ENCODE results near the gene ZNF511. TPM values are rescaled to one million over a fixed set of nuclear protein-coding genes. Genes with fewer than 3 reads are reported as not detected.

The ZNF511 gene
- total and polyA plus RNA-seq, 2 of the 4 experiments (the other 2 are of a cell fraction), result 13.6 to 32.6 TPM

GRCh38 chr10:133326745-133327650, 18.3 kb downstream of the ZNF511 start:
- no TSS peak for BruUV-seq (replicated peaks)
- H2AK9ac ChIP-seq (replicated peaks; ENCODE audit: low read depth, low read length, poor library complexity), result peak overlapping the region; percentile 81
- no peak overlapping the region for H3K27ac ChIP-seq (ENCODE audit: insufficient read depth, low read length)
- no peak overlapping the region for H3K4ac ChIP-seq (ENCODE audit: low read depth, low read length)
- peak overlapping the region; percentile 6; the same call in 1 of the 2 replicates for H3K4me2 ChIP-seq (ENCODE audit: low read depth, low read length)
- no peak overlapping the region for H4K91ac ChIP-seq (ENCODE audit: insufficient read depth, low read depth, low read length)
- H3K56ac ChIP-seq (ENCODE audit: extremely low read depth, insufficient read depth, low read length), result no peak overlapping the region
- 0 out of 2 replicates have a peak, but pooled peaks cover 6% of the 10 kb centered on the region for H3K9me1 ChIP-seq (ENCODE audit: insufficient read depth, low read length)
- no peak overlapping the region for H2BK120ac ChIP-seq (ENCODE audit: low read depth, low read length)
- intact Hi-C loops (cut with micrococcal nuclease) (loop anchor here (10.0 kb wide), 2 partner anchors 48 to 198 kb away; partner anchors contain the start of genes CYP2E1, ECHS1 and PAOX), dilution Hi-C loops (cut with HindIII; ENCODE audit: low sequenced_read_pairs, unreplicated experiment) (no loop called here), in situ Hi-C loops (cut with MboI; ENCODE audit: low sequenced_read_pairs) (loop anchor here (10.0 kb wide), 1 partner anchor 168 kb away; no protein-coding TSS in a partner anchor)
- H3K27me3 ChIP-seq (ENCODE audit: control insufficient read depth, insufficient read depth, low read length), result peaks cover 22% of the 10 kb centered on the region
- no peak overlapping the region for H3K4me3 ChIP-seq (ENCODE audit: insufficient read depth, low read depth, low read length)
- no peak overlapping the region for H2BK20ac ChIP-seq (ENCODE audit: low read depth, low read length)
- no peak for ATAC-seq (ENCODE audit: low read depth)
- H4K5ac ChIP-seq (ENCODE audit: low read depth, low read length), result no peak overlapping the region
- no peak overlapping the region for H3K14ac ChIP-seq (replicated peaks; ENCODE audit: low read depth, low read length)
- no peak overlapping the region for H2BK15ac ChIP-seq (ENCODE audit: low read depth, low read length)
- POLR2A ChIA-PET (ENCODE audit: unreplicated experiment), result no interaction called here
- DNase-seq, result peak; percentile 73
- H4K20me1 ChIP-seq (ENCODE audit: insufficient read depth, low read length), result 0 out of 2 replicates have a peak, but pooled peaks cover 3% of the 10 kb centered on the region
- H2BK5ac ChIP-seq (ENCODE audit: low read depth, low read length, poor library complexity, severe bottlenecking), result no peak overlapping the region
- H3K23ac ChIP-seq (ENCODE audit: low read depth, low read length), result no peak overlapping the region
- no peak overlapping the region for H3K18ac ChIP-seq (ENCODE audit: low read depth, low read length)
- no peaks in the 10 kb centered on the region for H3K9me3 ChIP-seq (ENCODE audit: control insufficient read depth, insufficient read depth, low read length)
- no peaks in the 10 kb centered on the region for H3K36me3 ChIP-seq (ENCODE audit: control insufficient read depth, insufficient read depth, low read length)
- no peaks in the 10 kb centered on the region for H3K79me1 ChIP-seq (ENCODE audit: low read depth in 1 of 2, low read length in 2 of 2)
- CTCF ChIA-PET, result no interaction called here
- H4K8ac ChIP-seq (ENCODE audit: low read depth in 2 of 2, low read length in 2 of 2), result no peak overlapping the region
- no peak overlapping the region for H2AK5ac ChIP-seq (ENCODE audit: low read depth, low read length)
- whole genome bisulfite sequencing, 2 experiments (ENCODE audit: extremely low coverage in 2 of 2, insufficient read length in 1 of 2), result 54% methylated on average over 12 of the region's 28 CpGs; no CpG with 5 or more reads in 1 of the 2 experiments
- peak; percentile 83 for TF ChIP-seq BHLHE40 (IDR thresholded peaks at IDR 0.05; ENCODE audit: low read depth, low read length)
- no peak for TF ChIP-seq CHD1 (IDR thresholded peaks at IDR 0.05; ENCODE audit: low read depth, low read length)
- peaks cover 18% of the 10 kb centered on the region for H3K4me1 ChIP-seq (ENCODE audit: control insufficient read depth, insufficient read depth, low read length)
- no peak overlapping the region for H3K9ac ChIP-seq (ENCODE audit: low read depth, low read length)
- no peak overlapping the region for H2AFZ ChIP-seq (replicated peaks; ENCODE audit: low read length, poor library complexity)
